ENCODE results near the gene MIF4GD.
"Not testable (repeated sequence)": the region's sequence is repeated elsewhere in the genome, so short reads cannot be mapped to it uniquely, and the experiment has no call there.

Gene MIF4GD

GRCh38 chr17:75287221-75287620, 16.2 kb upstream of the MIF4GD start:
- TF ChIP-seq EZH2phosphoT487 (IDR thresholded peaks at IDR 0.05; ENCODE audit: borderline replicate concordance, low read length) (no peak), CTCF (IDR thresholded peaks at IDR 0.05; ENCODE audit: low read depth, low read length, poor library complexity, severe bottlenecking) (no peak)
- Histone ChIP-seq H3K27ac (ENCODE audit: low read depth, low read length) (no peak overlapping the region), H3K4me1 (ENCODE audit: control insufficient read depth, low read length) (peaks cover 22% of the 10 kb centered on the region), H3K4me3 (ENCODE audit: low read length) (peak overlapping the region; percentile 95), H3K36me3 (ENCODE audit: control insufficient read depth, low read length) (peaks cover 49% of the 10 kb centered on the region), H3K27me3 (ENCODE audit: control insufficient read depth, low read length) (no peaks in the 10 kb centered on the region), H3K9me3 (ENCODE audit: control insufficient read depth, insufficient read depth, low read length) (no peaks in the 10 kb centered on the region), H4K20me1 (ENCODE audit: control insufficient read depth, insufficient read depth, low read depth, low read length) (no peaks in the 10 kb centered on the region), H3K79me2 (ENCODE audit: control insufficient read depth, low read length) (peaks cover 49% of the 10 kb centered on the region), H3K4me2 (ENCODE audit: low read length) (peak overlapping the region; percentile 98), H3K9me2 (replicated peaks; ENCODE audit: control insufficient read depth, low read length) (no peaks in the 10 kb centered on the region), H3F3A (ENCODE audit: control insufficient read depth, insufficient read depth) (peaks cover 14% of the 10 kb centered on the region)

GRCh38 chr17:75285123-75285522, 14.1 kb upstream of the MIF4GD start:
- Histone ChIP-seq H3K9me2 (replicated peaks; ENCODE audit: control insufficient read depth, low read length) (no peaks in the 10 kb centered on the region), H3K4me3 (ENCODE audit: low read length) (no peak overlapping the region), H3K27ac (ENCODE audit: low read depth, low read length) (no peak overlapping the region), H4K20me1 (ENCODE audit: control insufficient read depth, insufficient read depth, low read depth, low read length) (no peaks in the 10 kb centered on the region), H3F3A (ENCODE audit: control insufficient read depth, insufficient read depth) (peaks cover 8% of the 10 kb centered on the region), H3K36me3 (ENCODE audit: control insufficient read depth, low read length) (peaks cover 61% of the 10 kb centered on the region), H3K4me2 (ENCODE audit: low read length) (no peak overlapping the region), H3K79me2 (ENCODE audit: control insufficient read depth, low read length) (peaks cover 54% of the 10 kb centered on the region), H3K27me3 (ENCODE audit: control insufficient read depth, low read length) (no peaks in the 10 kb centered on the region), H3K9me3 (ENCODE audit: control insufficient read depth, insufficient read depth, low read length) (no peaks in the 10 kb centered on the region), H3K4me1 (ENCODE audit: control insufficient read depth, low read length) (peaks cover 15% of the 10 kb centered on the region)
- TF ChIP-seq EZH2phosphoT487 (IDR thresholded peaks at IDR 0.05; ENCODE audit: borderline replicate concordance, low read length) = no peak
- no peak for TF ChIP-seq CTCF (IDR thresholded peaks at IDR 0.05; ENCODE audit: low read depth, low read length, poor library complexity, severe bottlenecking)

- Histone ChIP-seq H3K79me2 (ENCODE audit: control insufficient read depth, low read length) (peaks cover 18% of the 10 kb centered on the region), H3K36me3 (ENCODE audit: control insufficient read depth, low read length) (peaks cover 60% of the 10 kb centered on the region)
- H3K27ac ChIP-seq (ENCODE audit: low read depth, low read length); H3F3A ChIP-seq (ENCODE audit: control insufficient read depth, insufficient read depth); H3K9me3 ChIP-seq (ENCODE audit: control insufficient read depth, insufficient read depth, low read length); H4K20me1 ChIP-seq (ENCODE audit: control insufficient read depth, insufficient read depth, low read depth, low read length); H3K4me1 ChIP-seq (ENCODE audit: control insufficient read depth, low read length); H3K4me2 ChIP-seq (ENCODE audit: low read length); H3K27me3 ChIP-seq (ENCODE audit: control insufficient read depth, low read length); H3K4me3 ChIP-seq (ENCODE audit: low read length); H3K9me2 ChIP-seq (replicated peaks; ENCODE audit: control insufficient read depth, low read length): not testable (repeated sequence)
Observed at GRCh38 chr17:75280189-75280588, 9.2 kb upstream of the MIF4GD start.

GRCh38 chr17:75277664-75278071, 6.6 kb upstream of the MIF4GD start:
- Histone ChIP-seq H3K79me2 (ENCODE audit: control insufficient read depth, low read length) (peaks cover 18% of the 10 kb centered on the region), H3K4me3 (ENCODE audit: low read length) (no peak overlapping the region), H3F3A (ENCODE audit: control insufficient read depth, insufficient read depth) (peaks cover 20% of the 10 kb centered on the region), H3K4me2 (ENCODE audit: low read length) (no peak overlapping the region), H3K36me3 (ENCODE audit: control insufficient read depth, low read length) (peaks cover 68% of the 10 kb centered on the region), H4K20me1 (ENCODE audit: control insufficient read depth, insufficient read depth, low read depth, low read length) (no peaks in the 10 kb centered on the region), H3K9me2 (replicated peaks; ENCODE audit: control insufficient read depth, low read length) (no peaks in the 10 kb centered on the region), H3K27me3 (ENCODE audit: control insufficient read depth, low read length) (no peaks in the 10 kb centered on the region), H3K9me3 (ENCODE audit: control insufficient read depth, insufficient read depth, low read length) (no peaks in the 10 kb centered on the region), H3K4me1 (ENCODE audit: control insufficient read depth, low read length) (peaks cover 8% of the 10 kb centered on the region), H3K27ac (ENCODE audit: low read depth, low read length) (no peak overlapping the region)
- TF ChIP-seq EZH2phosphoT487 (IDR thresholded peaks at IDR 0.05; ENCODE audit: borderline replicate concordance, low read length) (no peak), CTCF (IDR thresholded peaks at IDR 0.05; ENCODE audit: low read depth, low read length, poor library complexity, severe bottlenecking) (no peak)

Data from DOHH2 (cell line).